H1 (cell line): ENCODE measurements around the gene RASAL1. TPM values are rescaled to one million over a fixed set of nuclear protein-coding genes. Genes with fewer than 3 reads are reported as not detected.

Experiments used
- CTCF ChIA-PET: fragments of 300-600 bp; sonication (Branson Sonifier 250); formaldehyde crosslinking; loops from one replicate; lab custom pipeline; 2021; ENCODE audit not compliant: partially characterized antibody; lab: Charles Lee
- POLR2A ChIA-PET: fragments of 300-600 bp; sonication (Branson Sonifier 250); formaldehyde crosslinking; loops from one replicate; lab custom pipeline; 2021; ENCODE audit warnings: inconsistent platforms; ENCODE audit not compliant: partially characterized antibody; lab: Charles Lee
- DNase-seq, 2 experiments: peaks; one replicate each; pipeline versions ENCODE4 v3.0.0 to v3.0.0-alpha.2; 2010 to 2022; ENCODE audit warnings: low spot score in 2 of 2, low read depth in 1 of 2, mixed read lengths in 1 of 2
- FAIRE-seq: peaks from 2 replicates; lab custom pipeline; 2011; peaks lifted over from hg19 to GRCh38; lab: Jason Lieb, UNC
- H2AFZ ChIP-seq: 2 replicates; pipeline ENCODE4 v1.8.1; 2012; ENCODE audit warnings: low read length, inconsistent platforms
- H2AK5ac ChIP-seq: 2 replicates; pipeline ENCODE4 v1.6.1; 2013; ENCODE audit warnings: low read depth, low read length
- H2BK120ac ChIP-seq: replicated peaks from 2 replicates; pipeline ENCODE3; 2013; ENCODE audit warnings: low read depth, low read length, inconsistent platforms
- H2BK12ac ChIP-seq: 2 replicates; pipeline ENCODE4 v1.6.1; 2013; ENCODE audit warnings: low read depth, low read length
- H2BK15ac ChIP-seq: 2 replicates; pipeline ENCODE4 v1.6.1; 2013; ENCODE audit warnings: low read length
- H2BK20ac ChIP-seq: 2 replicates; pipeline ENCODE4 v1.6.1; 2013; ENCODE audit warnings: low read length
- H2BK5ac ChIP-seq: 2 replicates; pipeline ENCODE4 v1.6.1; 2013; ENCODE audit warnings: low read depth, low read length
- H3K14ac ChIP-seq: 2 replicates; pipeline ENCODE4 v1.6.1; 2013; ENCODE audit warnings: inconsistent platforms; ENCODE audit not compliant: insufficient read length
- H3K18ac ChIP-seq: 2 replicates; pipeline ENCODE4 v1.6.1; 2013; ENCODE audit warnings: low read length; ENCODE audit errors: extremely low read depth
- H3K23ac ChIP-seq: 2 replicates; pipeline ENCODE4 v1.6.1; 2013; ENCODE audit warnings: inconsistent platforms; ENCODE audit not compliant: insufficient read length
- H3K23me2 ChIP-seq: 2 replicates; pipeline ENCODE4 v1.6.1; 2013; ENCODE audit warnings: low read depth, low read length
- H3K27ac ChIP-seq: 2 replicates; pipeline ENCODE4 v1.6.1; 2011; ENCODE audit warnings: low read depth, low read length, inconsistent platforms
- H3K27me3 ChIP-seq, 4 experiments: replicated peaks in 1 of 4; 1 replicate in 1 of 4; 2 replicates in 3 of 4; pipeline versions ENCODE4 v1.6.1 to v1.8.1; 2011 to 2013; ENCODE audit warnings: low read length in 3 of 4, mild to moderate bottlenecking in 3 of 4, inconsistent platforms in 2 of 4, mixed read lengths in 2 of 4, moderate library complexity in 1 of 4; ENCODE audit not compliant: control insufficient read depth in 3 of 4, insufficient read depth in 3 of 4; ENCODE audit errors: extremely low read depth in 1 of 4
- H3K36me3 ChIP-seq, 4 experiments: 2 replicates each; pipeline versions ENCODE4 v1.6.1 to v1.8.1; 2011 to 2013; ENCODE audit warnings: mild to moderate bottlenecking in 4 of 4, low read length in 3 of 4, moderate library complexity in 2 of 4, control low read depth in 1 of 4, inconsistent platforms in 1 of 4; ENCODE audit not compliant: insufficient read depth in 4 of 4, control insufficient read depth in 2 of 4
- H3K4ac ChIP-seq: replicated peaks from 2 replicates; pipeline ENCODE3; 2013; ENCODE audit warnings: low read length, low read depth, mixed read lengths, inconsistent platforms; ENCODE audit not compliant: insufficient read length
- H3K4me1 ChIP-seq, 4 experiments: replicated peaks in 1 of 4; 1 replicate in 1 of 4; 2 replicates in 3 of 4; pipeline versions ENCODE4 v1.6.1 to v1.8.1; 2011 to 2013; ENCODE audit warnings: low read length in 3 of 4, inconsistent platforms in 2 of 4, mixed read lengths in 1 of 4; ENCODE audit not compliant: insufficient read depth in 4 of 4, control insufficient read depth in 3 of 4
- H3K4me2 ChIP-seq, 2 experiments: 2 replicates each; pipeline versions ENCODE4 v1.6.1 to v1.8.1; 2011 to 2013; ENCODE audit warnings: low read depth in 2 of 2, low read length in 2 of 2, control low read depth in 1 of 2, inconsistent platforms in 1 of 2, mild to moderate bottlenecking in 1 of 2; ENCODE audit not compliant: insufficient read depth in 1 of 2
- H3K4me3 ChIP-seq, 4 experiments: fragments of 200-600, 300-600 bp in 1 of 4; sonication (generic), shearing (Covaris generic), sonication (Bioruptor Twin) in 1 of 4; 2 replicates each; pipeline versions ENCODE4 v1.5.1 to v1.8.1; 2011 to 2016; ENCODE audit warnings: low read length in 4 of 4, low read depth in 3 of 4, control low read depth in 2 of 4, inconsistent platforms in 2 of 4, mild to moderate bottlenecking in 2 of 4, mixed read lengths in 1 of 4, moderate library complexity in 1 of 4; ENCODE audit not compliant: insufficient read depth in 2 of 4; ENCODE audit errors: extremely low read depth in 1 of 4
- H3K56ac ChIP-seq: replicated peaks from 2 replicates; pipeline ENCODE3; 2013; ENCODE audit warnings: low read depth, mild to moderate bottlenecking, mixed read lengths, low read length, inconsistent platforms; ENCODE audit not compliant: insufficient read length
- H3K79me1 ChIP-seq: 2 replicates; pipeline ENCODE4 v1.6.1; 2013; ENCODE audit warnings: low read depth, low read length, control low read depth
- H3K79me2 ChIP-seq, 2 experiments: 2 replicates each; pipeline versions ENCODE4 v1.6.1 to v1.8.1; 2012 to 2013; ENCODE audit warnings: low read length in 2 of 2, mild to moderate bottlenecking in 2 of 2, inconsistent platforms in 1 of 2; ENCODE audit not compliant: insufficient read depth in 2 of 2, control insufficient read depth in 1 of 2
- H3K9ac ChIP-seq, 4 experiments: replicated peaks in 1 of 4; 1 replicate in 1 of 4; 2 replicates in 3 of 4; pipeline versions ENCODE4 v1.6.1 to v1.8.1; 2011 to 2013; ENCODE audit warnings: low read depth in 3 of 4, low read length in 3 of 4, control low read depth in 2 of 4, mild to moderate bottlenecking in 2 of 4, moderate library complexity in 2 of 4, inconsistent platforms in 1 of 4; ENCODE audit errors: extremely low read depth in 1 of 4
- H3K9me3 ChIP-seq, 2 experiments: 2 replicates each; pipeline versions ENCODE4 v1.6.1 to v1.8.1; 2012 to 2013; ENCODE audit warnings: mild to moderate bottlenecking in 2 of 2, moderate library complexity in 2 of 2, control low read depth in 1 of 2, inconsistent platforms in 1 of 2, low read depth in 1 of 2, low read length in 1 of 2, mixed read lengths in 1 of 2; ENCODE audit not compliant: insufficient read depth in 2 of 2
- H4K20me1 ChIP-seq, 2 experiments: replicated peaks in 1 of 2; 2 replicates each; pipeline versions ENCODE3 to v1.8.1; 2011 to 2013; ENCODE audit warnings: inconsistent platforms in 2 of 2, low read length in 2 of 2, mild to moderate bottlenecking in 1 of 2; ENCODE audit not compliant: insufficient read depth in 2 of 2, control insufficient read depth in 1 of 2
- H4K5ac ChIP-seq: 2 replicates; pipeline ENCODE4 v1.6.1; 2013; ENCODE audit warnings: low read length, low read depth, mixed read lengths, inconsistent platforms; ENCODE audit not compliant: insufficient read length
- H4K8ac ChIP-seq: 2 replicates; pipeline ENCODE4 v1.8.0; 2013; ENCODE audit warnings: mild to moderate bottlenecking, moderate library complexity, low read length, inconsistent platforms; ENCODE audit not compliant: insufficient read depth; ENCODE audit errors: extremely low read depth
- H4K91ac ChIP-seq: replicated peaks from 2 replicates; pipeline ENCODE3; 2013; ENCODE audit warnings: low read length, mixed read lengths, inconsistent platforms; ENCODE audit not compliant: insufficient read length
- BACH1 ChIP-seq: IDR thresholded peaks from 2 replicates; pipeline ENCODE4 v1.6.1; 2012; ENCODE audit warnings: low read length, improper control_type of control experiment
- CEBPB ChIP-seq: IDR thresholded peaks from 2 replicates; pipeline ENCODE4 v1.6.1; 2012; ENCODE audit warnings: low read depth, low read length
- CREB1 ChIP-seq: IDR thresholded peaks from 2 replicates; pipeline ENCODE4 v1.6.1; 2012; ENCODE audit warnings: inconsistent platforms
- KDM5A ChIP-seq: fragments of 200-600 bp; IDR thresholded peaks from 2 replicates; pipeline ENCODE4 v1.7.1; 2012; ENCODE audit warnings: mild to moderate bottlenecking, low read length, inconsistent platforms, mixed read lengths
- RFX5 ChIP-seq: IDR thresholded peaks from 2 replicates; pipeline ENCODE4 v1.6.1; 2011; ENCODE audit warnings: low read depth, low read length, improper control_type of control experiment, borderline replicate concordance
- SAP30 ChIP-seq: fragments of 300-600 bp; sonication (generic); IDR thresholded peaks from 2 replicates; pipeline ENCODE4 v1.7.1; 2012; ENCODE audit warnings: low read length, moderate library complexity, mild to moderate bottlenecking, inconsistent platforms; ENCODE audit not compliant: insufficient read depth, insufficient replicate concordance
- TAF1 ChIP-seq: IDR thresholded peaks from 2 replicates; pipeline ENCODE4 v1.6.1; 2011; ENCODE audit warnings: mild to moderate bottlenecking, low read depth, low read length
- ZNF274 ChIP-seq: IDR thresholded peaks from 2 replicates; pipeline ENCODE4 v1.7.0; 2012; ENCODE audit warnings: low read length, borderline replicate concordance; ENCODE audit errors: extremely low read depth
- WGBS, 2 experiments: shearing (Covaris generic) in 1 of 2; methylation state at CpG; one replicate each; pipeline versions ENCODE4 v1.1.6 to v1.1.7; 2013 to 2015; ENCODE audit warnings: low lambda C conversion rate in 2 of 2, mixed read lengths in 2 of 2, inconsistent platforms in 1 of 2, low coverage in 1 of 2, missing lambda C conversion rate in 1 of 2; ENCODE audit not compliant: insufficient replicate concordance in 2 of 2, insufficient coverage in 1 of 2, insufficient read length in 1 of 2; ENCODE audit errors: extremely low coverage in 1 of 2, missing lambda C conversion rate in 1 of 2; 5-methylcytosine and 5-hydroxymethylcytosine counted together
- polyA plus RNA-seq, 7 experiments: library from polyadenylated mRNA; depleted of rRNA in 3 of 7; stranded (reverse) in 5 of 7; unstranded in 2 of 7; fragments of >200 nt in 5 of 7; fragments of 200-250 nt in 2 of 7; gene quantifications; 1 replicate in 5 of 7; 2 replicates in 1 of 7; 4 replicates in 1 of 7; pipeline versions ENCODE4 v1.2.1 to v1.2.3, GENCODE V29; 2011 to 2013; ENCODE audit warnings: missing spikeins in 2 of 7, mixed read lengths in 2 of 7
- total RNA-seq: library from RNA; stranded (reverse); fragmentation: NEBNext Ultra II Directional; extraction: Animal tissue kit (Norgen Biotek cat#: 25700); gene quantifications from 2 replicates; pipeline ENCODE4 v1.2.1, GENCODE V29; 2021
- TF ChIP-seq, protein P1 (sequence below): IDR thresholded peaks from 2 replicates; pipeline ENCODE4 v1.6.1; 2012; ENCODE audit warnings: inconsistent platforms
- TF ChIP-seq, protein P2 (sequence below): IDR thresholded peaks from 2 replicates; pipeline ENCODE4 v1.6.1; 2011; ENCODE audit warnings: low read length, improper control_type of control experiment
- TF ChIP-seq, protein P3 (sequence below): IDR thresholded peaks from 2 replicates; pipeline ENCODE4 v1.6.1; 2012; ENCODE audit warnings: inconsistent platforms

Gene RASAL1
- total and polyA plus RNA-seq, 2 of the 8 experiments (the other 6 are each of a cell fraction or from before 2014, with no cell fraction given): 3.7 to 5.0 TPM

DNA sequence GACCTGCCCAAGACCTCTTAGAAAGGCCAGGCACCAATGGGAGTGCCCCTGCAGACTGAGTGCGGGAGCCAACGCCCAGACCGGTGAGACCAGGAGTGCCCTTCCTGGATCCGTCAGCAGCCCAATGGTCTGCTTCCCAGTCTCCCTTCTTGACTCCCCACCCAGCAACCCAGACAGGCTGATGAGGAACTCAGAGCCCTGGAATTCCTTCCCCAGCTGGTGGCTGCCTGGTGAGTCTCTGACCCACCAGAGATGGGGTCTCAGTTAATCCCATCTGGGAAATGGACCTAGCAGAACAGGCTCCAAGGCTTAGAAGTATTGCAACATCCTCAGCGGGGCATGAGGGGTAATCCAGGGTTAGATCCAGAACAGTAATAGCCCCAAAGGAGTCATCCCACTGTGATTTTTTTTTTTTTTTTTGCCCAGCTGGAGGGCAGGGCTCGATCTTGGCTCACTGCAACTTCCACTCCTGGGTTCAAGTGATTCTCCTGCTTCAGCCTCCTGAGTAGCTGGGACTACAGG lies 1.5 kb upstream of the RASAL1 start:
- POLR2A ChIA-PET: interaction anchor here (0.6 to 1.0 kb wide), 2 partner anchors 16 to 56 kb away, joined by 3 read pairs; no protein-coding TSS in a partner anchor
- no peak for DNase-seq
- no peak overlapping the region for H3K4me2 ChIP-seq
- TF ChIP-seq, protein P1, sequence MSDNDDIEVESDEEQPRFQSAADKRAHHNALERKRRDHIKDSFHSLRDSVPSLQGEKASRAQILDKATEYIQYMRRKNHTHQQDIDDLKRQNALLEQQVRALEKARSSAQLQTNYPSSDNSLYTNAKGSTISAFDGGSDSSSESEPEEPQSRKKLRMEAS: no peak
- TF ChIP-seq RFX5 (no peak), CREB1 (no peak), SAP30 (no peak), KDM5A (no peak), TAF1 (no peak), CEBPB (no peak), ZNF274 (no peak), BACH1 (no peak)
- TF ChIP-seq, protein P2, sequence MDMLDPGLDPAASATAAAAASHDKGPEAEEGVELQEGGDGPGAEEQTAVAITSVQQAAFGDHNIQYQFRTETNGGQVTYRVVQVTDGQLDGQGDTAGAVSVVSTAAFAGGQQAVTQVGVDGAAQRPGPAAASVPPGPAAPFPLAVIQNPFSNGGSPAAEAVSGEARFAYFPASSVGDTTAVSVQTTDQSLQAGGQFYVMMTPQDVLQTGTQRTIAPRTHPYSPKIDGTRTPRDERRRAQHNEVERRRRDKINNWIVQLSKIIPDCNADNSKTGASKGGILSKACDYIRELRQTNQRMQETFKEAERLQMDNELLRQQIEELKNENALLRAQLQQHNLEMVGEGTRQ: no peak
- TF ChIP-seq, protein P3, sequence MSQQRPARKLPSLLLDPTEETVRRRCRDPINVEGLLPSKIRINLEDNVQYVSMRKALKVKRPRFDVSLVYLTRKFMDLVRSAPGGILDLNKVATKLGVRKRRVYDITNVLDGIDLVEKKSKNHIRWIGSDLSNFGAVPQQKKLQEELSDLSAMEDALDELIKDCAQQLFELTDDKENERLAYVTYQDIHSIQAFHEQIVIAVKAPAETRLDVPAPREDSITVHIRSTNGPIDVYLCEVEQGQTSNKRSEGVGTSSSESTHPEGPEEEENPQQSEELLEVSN: no peak

More for the DNA sequence above, 1.5 kb upstream of the RASAL1 start:
- Histone ChIP-seq H3K4me3 (no peak overlapping the region), H4K5ac (no peak overlapping the region), H2BK5ac (no peak overlapping the region), H3K23me2 (peaks cover 12% of the 10 kb centered on the region; the same call in 1 of the 2 replicates), H4K20me1 (no peaks in the 10 kb centered on the region), H3K9me3 (no peaks in the 10 kb centered on the region), H3K14ac (no peak overlapping the region), H2BK20ac (no peak overlapping the region), H3K27ac (no peak overlapping the region), H3K79me1 (no peaks in the 10 kb centered on the region), H3K56ac (no peak overlapping the region), H3K18ac (no peak overlapping the region), H3K4ac (no peak overlapping the region), H3K9ac (no peak overlapping the region), H3K79me2 (no peaks in the 10 kb centered on the region), H2AFZ (no peak overlapping the region), H2BK15ac (no peak overlapping the region), H2BK120ac (no peak overlapping the region), H4K8ac (no peak overlapping the region), H2AK5ac (no peak overlapping the region), H4K91ac (no peak overlapping the region), H3K27me3 (peaks cover 0 to 13% (median 6%) of the 10 kb centered on the region in 4 experiments; a peak in 5 of 7 replicates), H3K4me1 (peaks cover 0 to 13% (median 8%) of the 10 kb centered on the region in 4 experiments; a peak in 6 of 7 replicates), H3K36me3 (no peaks in the 10 kb centered on the region), H2BK12ac (0 out of 2 replicates have a peak overlapping the region, but pooled peaks have one; percentile 50), H3K23ac (no peak overlapping the region)
- CTCF ChIA-PET: interaction anchor here (1.1 to 7.8 kb wide), 12 partner anchors 8 to 288 kb away, joined by 3 to 43 read pairs (median 10); no protein-coding TSS in a partner anchor
- 91% methylated on average over 6 of the region's 6 CpGs; no CpG with 5 or more reads in 1 of the 2 experiments for WGBS, 2 experiments
- no peak for FAIRE-seq
